ENCODE measurements around the gene SLC16A6.
"Not testable (repeated sequence)": the region's sequence is repeated elsewhere in the genome, so short reads cannot be mapped to it uniquely, and the experiment has no call there.

Gene SLC16A6

GRCh38 chr17:68255151-68255550 is 35.8 kb downstream of the SLC16A6 start:
- in situ Hi-C loops (cut with MboI; ENCODE audit: low sequenced_read_pairs): loop anchor here (25.0 kb wide), 1 partner anchor 182 kb away; no protein-coding TSS in a partner anchor

GRCh38 chr17:68253426-68253825 is 37.5 kb downstream of the SLC16A6 start:
- in situ Hi-C loops (cut with MboI; ENCODE audit: low sequenced_read_pairs): loop anchor here (25.0 kb wide), 1 partner anchor 184 kb away; no protein-coding TSS in a partner anchor

GRCh38 chr17:68249354-68249765 is 41.6 kb downstream of the SLC16A6 start:
- in situ Hi-C loops (cut with MboI; ENCODE audit: low sequenced_read_pairs): no loop called here

GRCh38 chr17:68248891-68249290 is 42.0 kb downstream of the SLC16A6 start:
- in situ Hi-C loops (cut with MboI; ENCODE audit: low sequenced_read_pairs): no loop called here

GRCh38 chr17:68248199-68248825 is 42.6 kb downstream of the SLC16A6 start:
- in situ Hi-C loops (cut with MboI; ENCODE audit: low sequenced_read_pairs): no loop called here

- in situ Hi-C loops (cut with MboI; ENCODE audit: low sequenced_read_pairs): no loop called here
These were observed 43.3 kb downstream of the SLC16A6 start, which contains the start of gene AMZ2 for GRCh38 chr17:68247445-68248198. TSS of gene AMZ2 (plus strand) at chr17:68248043. CDS start at chr17:68250188, 2,145 bp downstream.

DNA sequence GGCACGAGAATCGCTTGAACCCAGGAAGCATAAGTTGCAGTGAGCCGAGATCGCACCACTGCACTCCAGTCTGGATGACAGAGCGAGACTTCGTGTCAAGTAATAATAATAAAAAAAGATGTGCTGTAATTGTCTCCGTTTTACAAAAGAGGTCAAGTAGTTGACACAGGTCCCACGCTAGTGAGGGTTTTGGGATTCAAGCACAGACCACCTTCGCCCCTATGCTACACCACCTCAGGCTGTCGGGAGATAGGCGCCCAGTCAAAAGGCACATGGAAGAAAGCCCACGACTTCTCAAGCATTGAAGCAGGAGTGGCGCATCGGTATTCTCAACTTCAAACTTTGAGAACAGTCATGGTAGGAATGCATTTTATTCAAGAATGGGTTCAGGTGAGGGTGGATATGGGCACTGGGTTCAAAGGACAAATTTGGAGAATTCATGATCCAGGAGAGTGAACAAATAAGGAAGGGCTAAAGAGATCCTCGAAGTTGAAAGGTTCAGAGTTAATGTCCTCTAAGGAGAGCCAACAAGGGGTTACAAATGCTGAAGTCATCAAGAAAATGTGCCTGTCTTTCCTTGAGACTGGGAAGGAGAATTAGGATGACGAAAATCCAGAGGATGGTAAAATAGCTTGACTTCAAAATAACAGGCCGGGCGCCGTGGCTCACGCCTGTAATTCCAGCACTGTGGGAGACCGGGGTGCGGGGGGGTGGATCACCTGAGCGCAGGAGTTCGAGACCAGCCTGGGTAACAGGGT is 44.5 kb downstream of the SLC16A6 start:
- in situ Hi-C loops (cut with MboI; ENCODE audit: low sequenced_read_pairs): no loop called here

DNA sequence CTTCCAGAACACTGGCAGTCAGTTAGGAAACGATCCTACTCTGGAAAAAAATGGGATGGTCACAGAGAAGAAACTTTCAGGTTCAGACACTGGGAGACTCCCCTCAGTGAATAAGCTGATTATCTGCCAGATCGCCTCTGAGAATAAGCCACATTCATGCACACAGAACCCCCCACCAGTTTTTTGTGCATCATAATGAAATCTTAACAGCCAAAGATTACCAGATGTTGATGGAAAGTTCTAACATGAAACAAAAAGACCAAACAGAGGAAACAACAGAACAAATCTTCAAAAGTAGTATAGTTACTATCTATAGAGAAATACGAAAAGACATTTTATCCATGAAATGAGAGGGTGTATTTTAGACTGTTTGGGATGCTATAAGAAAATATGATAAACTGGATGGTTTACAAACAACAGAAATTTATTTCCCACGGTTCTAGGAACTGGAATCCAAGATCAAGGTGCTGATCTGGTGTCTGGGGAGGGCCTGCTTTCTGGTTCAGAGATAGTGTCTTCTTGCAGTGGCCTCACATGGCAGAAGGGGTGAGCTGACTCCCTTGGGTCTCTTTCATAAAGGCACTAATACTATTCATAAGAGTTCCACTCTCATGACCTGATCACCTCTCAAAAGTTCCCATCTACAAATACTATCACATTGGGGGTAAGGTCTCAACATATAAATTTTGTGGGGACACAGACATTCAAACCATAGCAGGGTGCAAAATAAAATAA is 51.1 kb downstream of the SLC16A6 start:
- in situ Hi-C loops (cut with MboI; ENCODE audit: low sequenced_read_pairs): no loop called here

GRCh38 chr17:68238871-68239253 is 52.1 kb downstream of the SLC16A6 start:
- in situ Hi-C loops (cut with MboI; ENCODE audit: low sequenced_read_pairs): no loop called here

GRCh38 chr17:68238164-68238870 is 52.6 kb downstream of the SLC16A6 start:
- in situ Hi-C loops (cut with MboI; ENCODE audit: low sequenced_read_pairs): no loop called here

- in situ Hi-C loops (cut with MboI; ENCODE audit: low sequenced_read_pairs): not testable (repeated sequence)
These were observed 53.4 kb downstream of the SLC16A6 start for GRCh38 chr17:68237369-68238163.

DNA sequence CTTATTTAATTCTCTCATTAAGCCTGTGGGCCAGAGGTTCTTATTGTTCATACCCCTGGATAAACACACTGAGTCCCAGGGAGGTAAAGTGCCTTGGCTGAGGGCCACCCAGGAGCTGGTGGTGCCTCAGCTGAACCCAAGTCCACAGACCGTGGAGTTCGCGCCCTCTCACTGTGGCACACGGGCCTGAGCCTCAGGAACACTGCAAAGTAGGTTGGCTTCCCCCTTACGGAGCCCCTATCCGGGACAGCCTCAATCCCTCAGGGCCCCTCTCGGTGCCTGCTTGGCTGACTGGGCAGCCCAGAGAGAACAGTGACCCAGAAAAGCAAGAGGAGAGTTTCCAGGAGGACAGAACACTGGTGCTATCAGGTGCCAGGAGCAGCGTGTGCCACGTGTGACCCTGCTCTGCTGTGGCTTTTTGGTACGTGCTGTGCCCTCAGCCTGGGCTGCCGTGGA is 55.6 kb downstream of the SLC16A6 start:
- in situ Hi-C loops (cut with MboI; ENCODE audit: low sequenced_read_pairs): not testable (repeated sequence)

DNA sequence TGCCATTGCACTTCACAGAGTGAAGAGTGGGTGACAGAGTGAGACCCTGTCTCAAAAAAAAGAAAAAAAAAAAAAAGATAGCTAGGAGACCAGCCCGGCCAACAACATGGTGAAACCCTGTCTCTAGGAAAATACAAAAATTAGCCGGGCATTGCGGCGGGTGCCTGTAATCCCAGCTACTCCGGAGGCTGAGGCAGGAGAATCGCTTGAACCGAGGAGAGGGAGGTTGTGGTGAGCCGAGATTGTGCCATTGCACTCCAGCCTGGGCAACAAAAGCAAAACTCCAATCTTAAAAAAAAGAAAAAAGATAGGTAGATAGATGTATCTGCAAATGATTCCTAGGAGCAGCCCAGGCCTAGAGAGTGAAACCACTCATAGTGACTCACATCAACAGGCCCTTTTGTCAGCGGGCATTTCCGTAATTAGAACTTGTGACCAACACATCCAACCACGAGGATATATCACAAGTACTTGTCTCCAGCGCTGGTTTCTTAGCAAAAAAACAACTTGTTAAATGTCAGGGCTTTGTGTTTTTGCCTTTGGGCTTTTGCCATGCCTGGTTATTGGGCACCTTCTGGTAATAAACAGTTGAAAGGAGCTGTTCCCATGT is 56.1 kb downstream of the SLC16A6 start:
- in situ Hi-C loops (cut with MboI; ENCODE audit: low sequenced_read_pairs): not testable (repeated sequence)

DNA sequence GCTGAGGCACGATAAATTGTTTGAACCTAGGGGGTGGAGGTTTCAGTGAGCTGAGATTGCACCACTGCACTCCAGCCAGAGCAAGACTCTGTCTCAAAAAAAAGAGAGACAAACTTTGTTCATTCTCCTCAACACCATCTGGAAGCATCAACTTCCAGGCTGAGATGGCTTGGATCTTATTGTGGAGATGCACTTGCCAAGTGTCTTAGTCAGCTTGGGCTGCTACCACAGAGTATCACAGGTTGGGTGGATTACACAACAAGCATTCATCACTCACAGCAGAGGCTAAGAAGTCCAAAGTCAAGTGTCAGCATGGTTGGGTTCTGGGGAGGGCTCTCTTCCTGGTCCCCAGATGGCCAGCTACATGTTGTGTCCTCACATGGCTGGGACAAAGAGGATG is 58.2 kb downstream of the SLC16A6 start:
- in situ Hi-C loops (cut with MboI; ENCODE audit: low sequenced_read_pairs): not testable (repeated sequence)

- in situ Hi-C loops (cut with MboI; ENCODE audit: low sequenced_read_pairs): no loop called here
These were observed 59.4 kb downstream of the SLC16A6 start for GRCh38 chr17:68231541-68231940.

GRCh38 chr17:68231131-68231530 is 59.8 kb downstream of the SLC16A6 start:
- in situ Hi-C loops (cut with MboI; ENCODE audit: low sequenced_read_pairs): not testable (repeated sequence)

GRCh38 chr17:68229619-68230018 is 61.3 kb downstream of the SLC16A6 start:
- in situ Hi-C loops (cut with MboI; ENCODE audit: low sequenced_read_pairs): no loop called here

DNA sequence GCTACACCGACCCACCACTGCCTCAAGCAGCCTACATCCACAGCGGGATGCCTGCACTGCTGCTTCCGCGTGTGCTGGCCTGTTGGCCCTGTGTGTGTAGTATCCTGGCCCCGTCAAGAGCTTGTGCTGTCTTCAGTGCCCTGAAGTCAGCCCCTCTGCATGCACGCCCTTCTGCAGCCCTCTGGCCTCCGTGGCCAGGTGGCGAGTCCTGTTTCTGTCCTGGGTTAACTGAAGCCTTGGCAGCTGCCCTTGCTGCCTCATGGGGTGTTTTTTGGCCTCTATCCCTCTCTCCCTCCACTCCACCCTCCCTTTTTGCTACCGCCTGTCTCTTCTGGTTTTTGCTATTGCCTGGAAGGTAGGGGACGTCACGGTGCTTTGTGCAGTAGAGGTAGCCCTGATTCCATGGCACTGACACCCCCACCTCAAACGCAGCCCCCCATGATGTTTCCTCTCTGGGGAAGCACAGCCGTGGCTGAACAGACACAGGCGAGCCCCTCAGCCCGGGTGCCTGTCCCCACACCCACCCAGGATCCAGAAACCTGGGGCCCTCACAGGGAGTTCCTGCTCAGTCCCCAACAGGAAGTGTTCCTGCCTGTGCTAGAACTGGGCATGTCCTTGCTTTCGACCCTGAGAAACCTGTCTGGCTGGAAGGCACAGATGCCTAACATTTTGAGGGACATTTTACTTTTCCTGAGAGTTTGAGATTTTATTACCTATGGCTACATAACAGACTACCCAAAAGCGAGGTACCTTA is 61.9 kb downstream of the SLC16A6 start:
- in situ Hi-C loops (cut with MboI; ENCODE audit: low sequenced_read_pairs): no loop called here
